ENCODE data around the gene ZNF488. TPM values are rescaled to one million over a fixed set of nuclear protein-coding genes. Genes with fewer than 3 reads are reported as not detected.

Gene ZNF488
- total RNA-seq, 4 donors from 2014 or later: 0.11 TPM; not detected in 3

GRCh38 chr10:47366731-47367460, 17.2 kb downstream of the ZNF488 start:
- WGBS: 87% methylated on average over 8 of the region's 8 CpGs
- Histone ChIP-seq H3K27me3 (no peaks in the 10 kb centered on the region), H3K4me1 (no peaks in the 10 kb centered on the region), H3K4me3 (no peak overlapping the region), H3K36me3 (no peaks in the 10 kb centered on the region), H3K27ac (replicated peaks in 1 of 4) (no peak overlapping the region), H3K9me3 (no peaks in the 10 kb centered on the region)
- TF ChIP-seq POLR2AphosphoS5 (IDR thresholded peaks at IDR 0.05): no peak
- no peak for TF ChIP-seq POLR2A (IDR thresholded peaks at IDR 0.05; ENCODE audit: low read depth)
- no peak for TF ChIP-seq EP300 (IDR thresholded peaks at IDR 0.05)
- TF ChIP-seq CTCF (IDR thresholded peaks at IDR 0.05): no peak
- intact Hi-C loops (cut with DNase I): no loop called here
- no peak for DNase-seq (ENCODE audit: extremely low spot score)

- no peaks in the 10 kb centered on the region for H3K36me3 ChIP-seq
- no peaks in the 10 kb centered on the region for H3K4me1 ChIP-seq
- intact Hi-C loops (cut with DNase I): no loop called here
- no peak overlapping the region for H3K27ac ChIP-seq (replicated peaks in 1 of 4)
- H3K27me3 ChIP-seq: no peaks in the 10 kb centered on the region
- TF ChIP-seq POLR2A (IDR thresholded peaks at IDR 0.05; ENCODE audit: low read depth) (no peak), POLR2AphosphoS5 (IDR thresholded peaks at IDR 0.05) (no peak), EP300 (IDR thresholded peaks at IDR 0.05) (no peak), CTCF (IDR thresholded peaks at IDR 0.05) (no peak)
- H3K4me3 ChIP-seq: no peak overlapping the region
- WGBS: 86% methylated on average over 5 of the region's 5 CpGs
- no peaks in the 10 kb centered on the region for H3K9me3 ChIP-seq
- no peak for DNase-seq (ENCODE audit: extremely low spot score)
Measured at GRCh38 chr10:47366181-47366631, 17.9 kb downstream of the ZNF488 start.

- H3K36me3 ChIP-seq: no peaks in the 10 kb centered on the region
- no peaks in the 10 kb centered on the region for H3K4me1 ChIP-seq
- H3K27me3 ChIP-seq: no peaks in the 10 kb centered on the region
- TF ChIP-seq POLR2A (IDR thresholded peaks at IDR 0.05; ENCODE audit: low read depth): no peak
- TF ChIP-seq POLR2AphosphoS5 (IDR thresholded peaks at IDR 0.05): no peak
- no peak for TF ChIP-seq EP300 (IDR thresholded peaks at IDR 0.05)
- no peak for TF ChIP-seq CTCF (IDR thresholded peaks at IDR 0.05)
- H3K4me3 ChIP-seq: no peak overlapping the region
- no peak for DNase-seq (ENCODE audit: extremely low spot score)
- no peak overlapping the region for H3K27ac ChIP-seq (replicated peaks in 1 of 4)
- H3K9me3 ChIP-seq: no peaks in the 10 kb centered on the region
- WGBS: 90% methylated on average over 9 of the region's 9 CpGs
- intact Hi-C loops (cut with DNase I): no loop called here
Measured at GRCh38 chr10:47365431-47366180, 18.5 kb downstream of the ZNF488 start.

GRCh38 chr10:47364911-47365310, 19.2 kb downstream of the ZNF488 start:
- Histone ChIP-seq H3K27me3 (no peaks in the 10 kb centered on the region), H3K27ac (replicated peaks in 1 of 4) (no peak overlapping the region), H3K9me3 (no peaks in the 10 kb centered on the region), H3K36me3 (no peaks in the 10 kb centered on the region), H3K4me1 (no peaks in the 10 kb centered on the region), H3K4me3 (no peak overlapping the region)
- DNase-seq (ENCODE audit: extremely low spot score): no peak
- intact Hi-C loops (cut with DNase I): no loop called here
- 89% methylated on average over 6 of the region's 6 CpGs for WGBS
- no peak for TF ChIP-seq CTCF (IDR thresholded peaks at IDR 0.05)
- no peak for TF ChIP-seq EP300 (IDR thresholded peaks at IDR 0.05)
- no peak for TF ChIP-seq POLR2A (IDR thresholded peaks at IDR 0.05; ENCODE audit: low read depth)

Measured in esophagus muscularis mucosa (tissue), 4 donors.